Gastroesophageal sphincter (tissue), 4 donors: ENCODE results near the gene FHOD3. TPM values are rescaled to one million over a fixed set of nuclear protein-coding genes. Genes with fewer than 3 reads are reported as not detected.

Experiments
- ATAC-seq: fragments of 150-250 bp; one replicate; pipeline ENCODE4 v1.9.1; 2016; ENCODE audit warnings: mild to moderate bottlenecking, moderate library complexity
- H3K27ac ChIP-seq, 4 donors: fragments of 200-600 bp; sonication (generic) in 3 of 4; 1 replicate in 3 of 4; 2 replicates in 1 of 4; pipeline ENCODE4 v1.5.1; 2016 to 2019
- H3K27me3 ChIP-seq: fragments of 200-600 bp; sonication (generic); one replicate; pipeline ENCODE4 v1.5.1; 2019
- H3K36me3 ChIP-seq, 2 donors: fragments of 200-600 bp; sonication (generic); one replicate each; pipeline ENCODE4 v1.5.1; 2019; ENCODE audit warnings: control low read depth in 1 of 2
- H3K4me1 ChIP-seq, 3 donors: fragments of 200-600 bp; sonication (generic); 1 replicate in 2 of 3; 2 replicates in 1 of 3; pipeline ENCODE4 v1.5.1; 2016 to 2019; ENCODE audit warnings: control low read depth in 2 of 3
- H3K4me3 ChIP-seq, 2 donors: fragments of 200-600 bp; sonication (generic); one replicate each; pipeline ENCODE4 v1.5.1; 2019; ENCODE audit warnings: mild to moderate bottlenecking in 1 of 2, moderate library complexity in 1 of 2
- H3K9me3 ChIP-seq, 3 donors: fragments of 200-600 bp; sonication (generic); one replicate each; pipeline ENCODE4 v1.5.1; 2017 to 2019; ENCODE audit warnings: control low read depth in 2 of 3
- CTCF ChIP-seq, 4 experiments: fragments of 200-600 bp in 2 of 4; fragments of 450-650 bp in 2 of 4; sonication (generic) in 1 of 4; IDR thresholded peaks; one replicate each; pipeline ENCODE4 v1.5.1; 2017 to 2019; ENCODE audit warnings: antibody characterized with exemption in 4 of 4, mild to moderate bottlenecking in 2 of 4, moderate library complexity in 2 of 4
- EP300 ChIP-seq: sonication (generic); formaldehyde crosslinking; IDR thresholded peaks from one replicate; pipeline ENCODE4 v1.6.1; 2017; ENCODE audit warnings: antibody characterized with exemption, mild to moderate bottlenecking
- POLR2A ChIP-seq, 2 donors: fragments of 450-650 bp; IDR thresholded peaks; one replicate each; pipeline ENCODE4 v1.6.1; 2017; ENCODE audit warnings: antibody characterized with exemption in 2 of 2, mild to moderate bottlenecking in 2 of 2, moderate library complexity in 1 of 2
- POLR2AphosphoS5 ChIP-seq: sonication (generic); formaldehyde crosslinking; IDR thresholded peaks from one replicate; pipeline ENCODE4 v1.6.1; 2017; ENCODE audit warnings: antibody characterized with exemption
- WGBS, 2 donors: methylation state at CpG; one replicate each; pipeline ENCODE4 v1.1.5; 2018; ENCODE audit warnings: low coverage in 1 of 2; 5-methylcytosine and 5-hydroxymethylcytosine counted together
- total RNA-seq, 4 donors: library from RNA; depleted of rRNA; stranded (reverse); fragments of >200 nt; gene quantifications; one replicate each; pipeline ENCODE4 v1.1.0, GENCODE V29; 2016

The FHOD3 gene
- total RNA-seq = 10 to 100 TPM; 18.4 to 36.7 (median 30.4) TPM

DNA sequence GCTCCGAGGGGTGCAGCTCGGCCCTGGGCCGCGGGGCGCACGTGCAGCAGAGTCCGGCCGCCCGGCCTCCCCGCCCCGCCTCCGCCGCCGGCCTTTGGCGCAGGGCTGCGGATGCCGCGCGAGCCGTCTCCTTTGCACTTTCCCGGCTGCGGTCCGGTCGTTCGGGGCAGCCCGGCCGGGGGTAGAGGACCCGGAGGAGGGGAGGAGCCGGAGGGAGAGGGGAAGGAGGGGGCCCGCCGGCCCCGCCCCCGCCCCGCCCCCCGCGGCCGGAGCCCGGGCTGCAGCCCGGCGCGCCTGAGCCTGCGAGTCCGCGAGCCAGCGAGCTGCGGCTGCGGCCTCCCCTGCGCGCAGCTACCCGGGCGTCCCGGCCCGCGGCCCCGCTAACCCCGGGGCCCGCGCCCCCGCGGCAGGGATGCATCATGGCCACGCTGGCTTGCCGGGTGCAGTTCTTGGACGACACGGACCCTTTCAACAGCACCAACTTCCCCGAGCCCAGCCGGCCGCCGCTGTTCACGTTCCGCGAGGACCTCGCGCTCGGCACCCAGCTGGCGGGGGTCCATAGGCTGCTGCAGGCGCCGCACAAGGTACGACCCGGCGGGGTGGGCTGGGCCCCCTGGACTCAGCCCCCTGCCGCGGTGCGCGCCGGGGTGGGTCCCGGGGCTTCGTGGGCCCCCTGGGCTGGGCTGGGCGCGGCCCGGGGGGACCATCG, at the start of gene FHOD3:
Gene FHOD3, plus strand, starts transcription at position 297 of the 709 bp plus-strand sequence. Its CDS starts 123 bp downstream, at position 420.
- TF ChIP-seq POLR2A (IDR thresholded peaks at IDR 0.05) (peak in 1 of 2 donors; percentile 20), POLR2AphosphoS5 (no peak)
- H3K4me3 ChIP-seq = peak within 1 kb of the TSS; percentile 37 to 88

DNA sequence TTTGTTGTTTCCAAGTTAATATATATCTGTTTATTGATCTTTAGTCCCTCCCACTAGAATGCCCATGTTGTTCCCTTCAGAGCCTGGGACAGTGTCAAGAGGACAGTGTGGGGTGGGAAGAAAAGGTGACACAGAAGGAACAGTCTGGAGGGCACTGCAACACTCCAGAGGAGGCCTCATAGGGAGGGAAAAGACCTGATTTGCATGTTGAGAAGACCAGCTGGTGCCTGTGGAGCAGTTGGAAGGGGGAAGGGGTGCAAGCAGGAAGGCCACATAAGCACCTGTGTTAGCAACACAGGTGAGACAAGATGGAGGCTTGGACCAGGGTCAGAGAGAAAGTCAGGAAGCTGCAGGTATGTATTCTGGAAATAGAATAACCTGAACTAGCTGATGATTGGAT, 48.1 kb upstream of the FHOD3 start:
- H3K4me1 ChIP-seq = no peaks in the 10 kb centered on the region
- no peak for ATAC-seq
- H3K4me3 ChIP-seq = no peak overlapping the region
- no peaks in the 10 kb centered on the region for H3K27me3 ChIP-seq
- TF ChIP-seq POLR2A (IDR thresholded peaks at IDR 0.05) = no peak
- H3K27ac ChIP-seq = no peak overlapping the region
- peaks cover 0 to 24% (median 0%) of the 10 kb centered on the region in 3 donors for H3K9me3 ChIP-seq
- peaks cover 0 to 4% of the 10 kb centered on the region in 2 donors for H3K36me3 ChIP-seq

More for the DNA sequence above, at the start of gene FHOD3:
- Histone ChIP-seq H3K9me3 (no peaks in the 10 kb centered on the region), H3K27me3 (peaks cover 10% of the 10 kb centered on the region), H3K4me1 (peaks cover 0 to 39% (median 8%) of the 10 kb centered on the region in 3 donors), H3K36me3 (no peaks in the 10 kb centered on the region), H3K27ac (peak within 1 kb of the TSS; percentile 2 to 84 (median 78))
- peak; percentile 84 for ATAC-seq
- WGBS, 2 donors = no CpG with 5 or more reads among the region's 91 CpGs

DNA sequence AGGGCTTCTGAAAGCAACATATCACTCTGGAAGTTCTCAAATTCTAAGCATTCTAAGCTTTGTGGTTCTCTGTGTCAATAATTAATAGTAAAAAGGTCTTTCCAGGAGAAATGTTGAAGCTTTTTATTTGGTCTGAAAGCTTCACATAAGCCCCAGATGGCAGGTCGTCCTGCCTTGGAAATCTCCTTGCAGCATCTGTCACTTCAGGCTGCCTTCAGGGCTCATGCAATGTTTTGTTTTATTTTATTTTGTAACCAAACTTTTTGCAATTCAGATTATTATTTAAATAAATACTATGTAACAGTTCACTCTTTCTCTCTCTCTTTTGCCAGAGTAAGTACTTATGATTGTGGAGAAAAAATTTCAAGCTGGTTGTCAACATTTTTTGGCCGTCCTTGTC, 46.7 kb upstream of the FHOD3 start:
- Histone ChIP-seq H3K4me3 (no peak overlapping the region), H3K9me3 (peaks cover 0 to 16% (median 0%) of the 10 kb centered on the region in 3 donors), H3K4me1 (no peaks in the 10 kb centered on the region), H3K27me3 (no peaks in the 10 kb centered on the region), H3K27ac (no peak overlapping the region), H3K36me3 (peaks cover 0 to 4% of the 10 kb centered on the region in 2 donors)
- no peak for ATAC-seq
- TF ChIP-seq POLR2AphosphoS5 = no peak
- no peak for TF ChIP-seq CTCF (IDR thresholded peaks at IDR 0.05)
- TF ChIP-seq EP300 = no peak
- TF ChIP-seq POLR2A (IDR thresholded peaks at IDR 0.05) = no peak
- 70 to 75% methylated on average over 2 of the region's 2 CpGs for WGBS, 2 donors

DNA sequence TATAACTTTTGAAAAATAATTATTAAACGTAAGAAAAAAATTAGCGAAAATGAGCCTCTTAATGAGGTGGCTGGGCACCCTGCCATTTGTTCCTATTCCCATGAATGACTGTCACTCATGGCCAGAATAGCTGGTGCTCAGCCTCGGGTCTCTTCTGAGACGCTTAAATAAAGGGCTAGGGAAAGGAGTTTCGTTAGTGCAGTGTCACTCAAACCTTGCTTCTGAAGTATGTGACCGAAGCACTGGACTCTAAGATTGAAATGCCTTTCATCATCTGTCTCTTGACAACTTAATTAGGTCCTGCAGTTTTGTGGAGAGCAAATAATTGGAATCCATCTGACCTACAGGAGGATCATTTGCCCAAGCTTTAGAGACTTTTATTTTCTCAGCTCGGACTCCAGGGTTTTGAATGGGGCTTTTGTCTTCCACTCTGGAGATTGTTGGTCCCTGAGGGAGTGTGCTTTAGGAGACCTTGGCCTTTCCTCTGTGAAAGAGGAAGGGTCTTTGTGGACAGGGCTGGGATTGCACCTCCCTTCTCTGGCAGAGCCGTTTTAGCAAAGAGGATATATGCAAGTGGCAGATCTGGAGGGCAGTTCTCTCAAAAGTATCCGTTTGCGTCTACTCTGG, 42.3 kb upstream of the FHOD3 start:
- H3K4me1 ChIP-seq = no peaks in the 10 kb centered on the region
- no peak overlapping the region for H3K27ac ChIP-seq
- H3K27me3 ChIP-seq = no peaks in the 10 kb centered on the region
- ATAC-seq = no peak
- WGBS, 2 donors = 70 to 82% methylated on average over 6 to 8 of the region's 10 CpGs
- H3K9me3 ChIP-seq = no peaks in the 10 kb centered on the region
- no peak overlapping the region for H3K4me3 ChIP-seq
- H3K36me3 ChIP-seq = peaks cover 0 to 1% of the 10 kb centered on the region in 2 donors
- no peak for TF ChIP-seq POLR2A (IDR thresholded peaks at IDR 0.05)
- no peak for TF ChIP-seq CTCF (IDR thresholded peaks at IDR 0.05)

GRCh38 chr18:36256094-36256493, 41.4 kb upstream of the FHOD3 start:
- ATAC-seq = no peak
- Histone ChIP-seq H3K27ac (no peak overlapping the region), H3K9me3 (no peaks in the 10 kb centered on the region), H3K4me3 (no peak overlapping the region), H3K36me3 (no peaks in the 10 kb centered on the region), H3K27me3 (no peaks in the 10 kb centered on the region), H3K4me1 (no peaks in the 10 kb centered on the region)
- TF ChIP-seq CTCF (IDR thresholded peaks at IDR 0.05) (no peak), POLR2AphosphoS5 (no peak)
- 90% methylated on average over 6 of the region's 7 CpGs for WGBS, 2 donors

GRCh38 chr18:36262971-36263370, 34.5 kb upstream of the FHOD3 start:
- Histone ChIP-seq H3K27ac (no peak overlapping the region), H3K4me1 (no peaks in the 10 kb centered on the region), H3K36me3 (no peaks in the 10 kb centered on the region), H3K4me3 (no peak overlapping the region), H3K9me3 (no peaks in the 10 kb centered on the region), H3K27me3 (no peaks in the 10 kb centered on the region)
- no peak for ATAC-seq
- 86 to 100% methylated on average over 1 of the region's 1 CpG for WGBS, 2 donors
- no peak for TF ChIP-seq EP300
- no peak for TF ChIP-seq POLR2AphosphoS5
- no peak for TF ChIP-seq POLR2A (IDR thresholded peaks at IDR 0.05)
- TF ChIP-seq CTCF (IDR thresholded peaks at IDR 0.05) = no peak
